COLO668 (cell line): Measurements from ENCODE around the gene PLLP.

ENCODE experiments used
- DNase-seq: peaks from one replicate; lab custom pipeline; 2025; ENCODE audit not compliant: unreplicated experiment; lab: John Stamatoyannopoulos, UW

Gene PLLP

GRCh38 chr16:57303021-57303909, 18.8 kb upstream of the PLLP start:
- DNase-seq: no peak

GRCh38 chr16:57301126-57301817, 16.8 kb upstream of the PLLP start:
- no peak for DNase-seq

GRCh38 chr16:57300387-57301125, 16.1 kb upstream of the PLLP start:
- DNase-seq: peak; percentile 97

GRCh38 chr16:57299719-57300386, 15.4 kb upstream of the PLLP start:
- DNase-seq: peak; percentile 81

GRCh38 chr16:57299009-57299718, 14.7 kb upstream of the PLLP start:
- peak; percentile 35 for DNase-seq

- no peak for DNase-seq
These were observed 13.4 kb upstream of the PLLP start for GRCh38 chr16:57297856-57298255.

GRCh38 chr16:57289391-57290257, 5.2 kb upstream of the PLLP start:
- DNase-seq: no peak

GRCh38 chr16:57285379-57285778, 907 bp upstream of the PLLP start:
- DNase-seq: no peak

GRCh38 chr16:57284952-57285363, 486 bp upstream of the PLLP start:
- DNase-seq: no peak

- no peak for DNase-seq
These were observed 588 bp downstream of the PLLP start for GRCh38 chr16:57283959-57284208.

GRCh38 chr16:57283214-57283958, 1.1 kb downstream of the PLLP start:
- peak; percentile 33 for DNase-seq

- DNase-seq: no peak
These were observed 1.8 kb downstream of the PLLP start for GRCh38 chr16:57282510-57283213.

- no peak for DNase-seq
These were observed 2.7 kb downstream of the PLLP start for GRCh38 chr16:57281791-57282190.

- no peak for DNase-seq
These were observed 4.5 kb downstream of the PLLP start for GRCh38 chr16:57279780-57280638.

GRCh38 chr16:57278494-57278893, 6.0 kb downstream of the PLLP start:
- no peak for DNase-seq

GRCh38 chr16:57277586-57277985, 6.9 kb downstream of the PLLP start:
- DNase-seq: peak; percentile 38

GRCh38 chr16:57276596-57276995, 7.9 kb downstream of the PLLP start:
- DNase-seq: no peak
